Prostate gland (tissue), 2 donors: ENCODE results near the gene NPAT. TPM values are rescaled to one million over a fixed set of nuclear protein-coding genes. Genes with fewer than 3 reads are reported as not detected.

Experiments
- DNase-seq: peaks from one replicate; pipeline ENCODE4 v3.0.0-alpha.2; 2019; ENCODE audit warnings: low spot score
- H3K27ac ChIP-seq, 2 donors: fragments of 200-600 bp; sonication (generic); 2 replicates each; pipeline ENCODE4 v1.5.1; 2017 to 2019
- H3K27me3 ChIP-seq: fragments of 200-600 bp; sonication (generic); replicated peaks from 2 replicates; pipeline ENCODE4 v1.5.1; 2019; ENCODE audit not compliant: insufficient read depth
- H3K36me3 ChIP-seq, 2 donors: fragments of 200-600 bp; sonication (generic); 1 replicate in 1 of 2; 2 replicates in 1 of 2; pipeline versions ENCODE4 v1.5.1 to v1.8.1; 2017 to 2019
- H3K4me1 ChIP-seq: fragments of 200-600 bp; sonication (generic); replicated peaks from 2 replicates; pipeline ENCODE4 v1.5.1; 2019
- H3K4me3 ChIP-seq, 2 donors: fragments of 200-600 bp; sonication (generic); 2 replicates each; pipeline ENCODE4 v1.5.1; 2017 to 2019
- H3K9me3 ChIP-seq: fragments of 200-600 bp; sonication (generic); 2 replicates; pipeline ENCODE4 v1.5.1; 2017
- CTCF ChIP-seq, 4 experiments: fragments of 200-600 bp in 2 of 4; fragments of 450-650 bp in 2 of 4; sonication (generic) in 2 of 4; IDR thresholded peaks; 1 replicate in 3 of 4; 2 replicates in 1 of 4; pipeline ENCODE4 v1.5.1; 2016 to 2019; ENCODE audit warnings: antibody characterized with exemption in 4 of 4, mild to moderate bottlenecking in 2 of 4, moderate library complexity in 2 of 4
- POLR2A ChIP-seq: fragments of 450-650 bp; IDR thresholded peaks from one replicate; pipeline ENCODE4 v1.6.1; 2016; ENCODE audit warnings: antibody characterized with exemption, mild to moderate bottlenecking
- POLR2AphosphoS5 ChIP-seq: sonication (generic); formaldehyde crosslinking; IDR thresholded peaks from one replicate; pipeline ENCODE4 v1.6.1; 2017; ENCODE audit warnings: antibody characterized with exemption
- WGBS: methylation state at CpG from one replicate; pipeline ENCODE4 v1.1.5; 2018; 5-methylcytosine and 5-hydroxymethylcytosine counted together
- intact Hi-C: fragments of 100-400 bp; cut with DNase I; formaldehyde crosslinking; loops from one replicate; pipeline ENCODE4 v1.14.2; 2022
- total RNA-seq, 2 donors: library from RNA; depleted of rRNA; stranded (reverse); fragments of >200 nt; gene quantifications; one replicate each; pipeline ENCODE4 v1.1.0, GENCODE V29; 2016

NPAT gene
- total RNA-seq, 2 donors from 2014 or later: 18.1 to 25.3 TPM

- Histone ChIP-seq H3K27ac (no peak overlapping the region), H3K9me3 (no peaks in the 10 kb centered on the region), H3K36me3 (no peaks in the 10 kb centered on the region), H3K4me1 (no peaks in the 10 kb centered on the region), H3K27me3 (no peaks in the 10 kb centered on the region), H3K4me3 (peak overlapping the region; percentile 69 to 76)
- no peak for DNase-seq
- WGBS: 32% methylated on average over 5 of the region's 5 CpGs
- intact Hi-C loops: loop anchor here (5.0 to 10.0 kb wide), 2 partner anchors 274 to 441 kb away; partner anchors contain the start of gene POGLUT3
- TF ChIP-seq CTCF (IDR thresholded peaks at IDR 0.05) (no peak), POLR2A (no peak), POLR2AphosphoS5 (no peak)
Observed at GRCh38 chr11:108220721-108221336, 1.6 kb downstream of the NPAT start.

- intact Hi-C loops: no loop called here
- TF ChIP-seq POLR2A (no peak), POLR2AphosphoS5 (no peak), CTCF (IDR thresholded peaks at IDR 0.05) (no peak)
- 80% methylated on average over 7 of the region's 7 CpGs for WGBS
- no peak for DNase-seq
- no peak overlapping the region for H3K4me3 ChIP-seq
- H3K27ac ChIP-seq: no peak overlapping the region
- H3K27me3 ChIP-seq: no peaks in the 10 kb centered on the region
- no peaks in the 10 kb centered on the region for H3K36me3 ChIP-seq
- H3K4me1 ChIP-seq: no peaks in the 10 kb centered on the region
- no peaks in the 10 kb centered on the region for H3K9me3 ChIP-seq
Observed at GRCh38 chr11:108218912-108219783, 3.3 kb downstream of the NPAT start.

- intact Hi-C loops: no loop called here
- Histone ChIP-seq H3K27ac (no peak overlapping the region), H3K27me3 (no peaks in the 10 kb centered on the region), H3K36me3 (no peaks in the 10 kb centered on the region), H3K4me3 (no peak overlapping the region), H3K4me1 (no peaks in the 10 kb centered on the region), H3K9me3 (no peaks in the 10 kb centered on the region)
- WGBS: 79% methylated on average over 2 of the region's 2 CpGs
- TF ChIP-seq POLR2AphosphoS5 (no peak), POLR2A (no peak), CTCF (IDR thresholded peaks at IDR 0.05) (no peak)
- DNase-seq: no peak
Observed at GRCh38 chr11:108218455-108218854, 4.0 kb downstream of the NPAT start.

GRCh38 chr11:108216988-108217387 lies 5.5 kb downstream of the NPAT start:
- Histone ChIP-seq H3K4me3 (no peak overlapping the region), H3K36me3 (no peaks in the 10 kb centered on the region), H3K9me3 (no peaks in the 10 kb centered on the region), H3K27ac (no peak overlapping the region), H3K27me3 (no peaks in the 10 kb centered on the region), H3K4me1 (no peaks in the 10 kb centered on the region)
- intact Hi-C loops: no loop called here
- 74% methylated on average over 4 of the region's 4 CpGs for WGBS
- no peak for TF ChIP-seq CTCF (IDR thresholded peaks at IDR 0.05)
- no peak for TF ChIP-seq POLR2AphosphoS5
- TF ChIP-seq POLR2A: no peak
- no peak for DNase-seq
